GM23338 (cell line): Measurements from ENCODE around the gene ATXN2. TPM values are rescaled to one million over a fixed set of nuclear protein-coding genes. Genes with fewer than 3 reads are reported as not detected.
A peak's percentile ranks its signal among the peaks of the same experiment; 100 is the strongest.

Experiments
- ATAC-seq: fragments of 200-7000 bp; cut with Tn5 transposase; 3 replicates; pipeline ENCODE4 v1.9.1; 2020
- DNase-seq: peaks from one replicate; pipeline ENCODE4 v3.0.0-alpha.2; 2015; ENCODE audit warnings: low spot score
- H2AFZ ChIP-seq: fragments of 200-600 bp; sonication (generic); 2 replicates; pipeline ENCODE4 v1.8.0; 2016; ENCODE audit warnings: antibody characterized with exemption, mild to moderate bottlenecking, moderate library complexity
- H3F3A ChIP-seq: fragments of 200-600 bp; sonication (generic); replicated peaks from 2 replicates; pipeline ENCODE4 v1.8.0; 2017; ENCODE audit warnings: antibody characterized with exemption, mixed run types, low read depth
- H3K27ac ChIP-seq: fragments of 200-600 bp; sonication (generic); 2 replicates; pipeline ENCODE4 v1.6.1; 2016; ENCODE audit warnings: low read depth
- H3K27me3 ChIP-seq: fragments of 200-600 bp; sonication (generic); 2 replicates; pipeline ENCODE4 v1.8.0; 2016; ENCODE audit warnings: mild to moderate bottlenecking, mixed run types, moderate library complexity; ENCODE audit not compliant: insufficient read depth
- H3K36me3 ChIP-seq: fragments of 200-600 bp; sonication (generic); 2 replicates; pipeline ENCODE4 v1.8.0; 2016; ENCODE audit warnings: mild to moderate bottlenecking; ENCODE audit not compliant: insufficient read depth
- H3K4me1 ChIP-seq: fragments of 200-600 bp; sonication (generic); 2 replicates; pipeline ENCODE4 v1.8.0; 2016; ENCODE audit warnings: mild to moderate bottlenecking, moderate library complexity; ENCODE audit not compliant: insufficient read depth
- H3K4me2 ChIP-seq: fragments of 200-600 bp; sonication (generic); 2 replicates; pipeline ENCODE4 v1.7.1; 2017; ENCODE audit warnings: mixed run types
- H3K4me3 ChIP-seq: fragments of 200-600 bp; sonication (generic); 2 replicates; pipeline ENCODE4 v1.6.1; 2016; ENCODE audit warnings: mixed run types
- H3K79me2 ChIP-seq: fragments of 200-600 bp; sonication (generic); replicated peaks from 2 replicates; pipeline ENCODE4 v1.8.0; 2017; ENCODE audit warnings: mild to moderate bottlenecking; ENCODE audit not compliant: insufficient read depth
- H3K9me2 ChIP-seq: fragments of 200-600 bp; sonication (generic); 2 replicates; pipeline ENCODE4 v1.8.0; 2017; ENCODE audit not compliant: insufficient read depth
- H4K20me1 ChIP-seq: fragments of 200-600 bp; sonication (generic); replicated peaks from 2 replicates; pipeline ENCODE4 v1.8.0; 2017; ENCODE audit warnings: mild to moderate bottlenecking; ENCODE audit not compliant: insufficient read depth
- H3K27ac Mint-ChIP-seq: 2 replicates; pipeline ENCODE4 v1.8.0; 2020; ENCODE audit warnings: inconsistent platforms, mild to moderate bottlenecking, moderate library complexity, mixed read lengths
- H3K27me3 Mint-ChIP-seq: 3 replicates; pipeline ENCODE4 v1.8.0; 2022; ENCODE audit warnings: low read depth, mild to moderate bottlenecking, moderate library complexity, mixed read lengths, inconsistent platforms; ENCODE audit not compliant: insufficient read depth, poor library complexity
- H3K36me3 Mint-ChIP-seq: 3 replicates; pipeline ENCODE4 v1.8.0; 2021; ENCODE audit warnings: low read depth, mild to moderate bottlenecking, inconsistent platforms, moderate library complexity, mixed read lengths
- H3K4me1 Mint-ChIP-seq: 3 replicates; pipeline ENCODE4 v1.8.0; 2020; ENCODE audit warnings: mild to moderate bottlenecking, inconsistent platforms, mixed read lengths
- H3K4me3 Mint-ChIP-seq: 3 replicates; pipeline ENCODE4 v1.8.0; 2021; ENCODE audit warnings: moderate library complexity, mild to moderate bottlenecking, inconsistent platforms, mixed read lengths
- H3K9me3 Mint-ChIP-seq: 3 replicates; pipeline ENCODE4 v1.8.0; 2020; ENCODE audit warnings: moderate library complexity, mild to moderate bottlenecking, inconsistent platforms, mixed read lengths
- EZH2phosphoT487 ChIP-seq: fragments of 200-600 bp; sonication (generic); IDR thresholded peaks from one replicate; pipeline ENCODE4 v1.8.1; 2018; ENCODE audit warnings: antibody characterized with exemption; ENCODE audit not compliant: unreplicated experiment
- JUNB ChIP-seq: IDR thresholded peaks from one replicate; pipeline ENCODE4 v1.6.1; 2016; ENCODE audit warnings: antibody characterized with exemption; ENCODE audit not compliant: unreplicated experiment
- STAT1 ChIP-seq: IDR thresholded peaks from one replicate; pipeline ENCODE4 v1.6.1; 2016; ENCODE audit warnings: antibody characterized with exemption; ENCODE audit not compliant: unreplicated experiment
- ZNF331 ChIP-seq: fragments of 250-450 bp; sonication (Bioruptor Pico); IDR thresholded peaks from 2 replicates; pipeline ENCODE4 v1.5.0; 2020; ENCODE audit warnings: low read depth, mild to moderate bottlenecking, moderate library complexity
- polyA plus RNA-seq: library from polyadenylated mRNA; unstranded; fragments of >200 nt; fragmentation: Nextera tagmentation; extraction: Ambion mirVana; gene quantifications from 2 replicates; pipeline ENCODE4 v1.2.1, GENCODE V29; 2016
- total RNA-seq: library from RNA; depleted of rRNA; stranded (reverse); fragments of >200 nt; shearing (Covaris generic); gene quantifications from 2 replicates; pipeline ENCODE4 v1.2.3, GENCODE V29; 2014
- TF ChIP-seq, protein P1 (sequence below), 2 experiments: fragments of 200-600 bp in 1 of 2; sonication (generic) in 1 of 2; conservative IDR thresholded peaks; 2 replicates each; pipeline versions ENCODE4 v1.5.1 to v1.6.1; 2016 to 2017; ENCODE audit warnings: antibody characterized with exemption in 2 of 2, low read depth in 2 of 2, mild to moderate bottlenecking in 2 of 2, moderate library complexity in 1 of 2
- TF ChIP-seq, protein P2 (sequence below): fragments of 250-450 bp; sonication (Bioruptor Pico); IDR thresholded peaks from 2 replicates; pipeline ENCODE4 v1.5.0; 2020; ENCODE audit warnings: mild to moderate bottlenecking, moderate library complexity
- TF ChIP-seq, protein P3 (sequence below): IDR thresholded peaks from one replicate; pipeline ENCODE4 v1.6.1; 2018; ENCODE audit warnings: antibody characterized with exemption; ENCODE audit not compliant: unreplicated experiment

Gene ATXN2
- total and polyA plus RNA-seq, 2 experiments from 2014 or later, result 44.8 to 59.5 TPM

DNA sequence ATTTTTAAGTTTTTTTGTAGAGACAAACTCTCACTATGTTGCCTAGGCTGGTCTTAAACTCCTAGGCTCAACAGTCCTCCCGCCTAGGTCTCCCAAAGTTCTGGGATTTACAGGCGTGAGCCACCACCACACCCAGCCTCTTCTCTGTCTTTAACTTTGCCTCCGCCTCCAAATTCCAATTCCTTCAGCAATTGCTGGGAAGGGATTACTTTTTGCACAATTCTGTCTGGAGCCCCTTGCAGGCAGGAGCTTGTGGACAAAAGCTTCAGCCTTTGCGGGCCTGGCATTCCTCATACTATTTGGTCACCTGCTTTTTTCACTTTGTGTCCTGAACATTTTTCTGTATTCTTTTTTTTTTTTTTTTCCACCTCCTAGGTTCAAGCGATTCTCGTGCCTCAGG, 167.3 kb downstream of the ATXN2 start (continued):
- TF ChIP-seq, protein P1, sequence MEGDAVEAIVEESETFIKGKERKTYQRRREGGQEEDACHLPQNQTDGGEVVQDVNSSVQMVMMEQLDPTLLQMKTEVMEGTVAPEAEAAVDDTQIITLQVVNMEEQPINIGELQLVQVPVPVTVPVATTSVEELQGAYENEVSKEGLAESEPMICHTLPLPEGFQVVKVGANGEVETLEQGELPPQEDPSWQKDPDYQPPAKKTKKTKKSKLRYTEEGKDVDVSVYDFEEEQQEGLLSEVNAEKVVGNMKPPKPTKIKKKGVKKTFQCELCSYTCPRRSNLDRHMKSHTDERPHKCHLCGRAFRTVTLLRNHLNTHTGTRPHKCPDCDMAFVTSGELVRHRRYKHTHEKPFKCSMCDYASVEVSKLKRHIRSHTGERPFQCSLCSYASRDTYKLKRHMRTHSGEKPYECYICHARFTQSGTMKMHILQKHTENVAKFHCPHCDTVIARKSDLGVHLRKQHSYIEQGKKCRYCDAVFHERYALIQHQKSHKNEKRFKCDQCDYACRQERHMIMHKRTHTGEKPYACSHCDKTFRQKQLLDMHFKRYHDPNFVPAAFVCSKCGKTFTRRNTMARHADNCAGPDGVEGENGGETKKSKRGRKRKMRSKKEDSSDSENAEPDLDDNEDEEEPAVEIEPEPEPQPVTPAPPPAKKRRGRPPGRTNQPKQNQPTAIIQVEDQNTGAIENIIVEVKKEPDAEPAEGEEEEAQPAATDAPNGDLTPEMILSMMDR (conservative IDR thresholded peaks at IDR 0.05; ENCODE audit: low read depth in 2 of 2), result no peak

DNA sequence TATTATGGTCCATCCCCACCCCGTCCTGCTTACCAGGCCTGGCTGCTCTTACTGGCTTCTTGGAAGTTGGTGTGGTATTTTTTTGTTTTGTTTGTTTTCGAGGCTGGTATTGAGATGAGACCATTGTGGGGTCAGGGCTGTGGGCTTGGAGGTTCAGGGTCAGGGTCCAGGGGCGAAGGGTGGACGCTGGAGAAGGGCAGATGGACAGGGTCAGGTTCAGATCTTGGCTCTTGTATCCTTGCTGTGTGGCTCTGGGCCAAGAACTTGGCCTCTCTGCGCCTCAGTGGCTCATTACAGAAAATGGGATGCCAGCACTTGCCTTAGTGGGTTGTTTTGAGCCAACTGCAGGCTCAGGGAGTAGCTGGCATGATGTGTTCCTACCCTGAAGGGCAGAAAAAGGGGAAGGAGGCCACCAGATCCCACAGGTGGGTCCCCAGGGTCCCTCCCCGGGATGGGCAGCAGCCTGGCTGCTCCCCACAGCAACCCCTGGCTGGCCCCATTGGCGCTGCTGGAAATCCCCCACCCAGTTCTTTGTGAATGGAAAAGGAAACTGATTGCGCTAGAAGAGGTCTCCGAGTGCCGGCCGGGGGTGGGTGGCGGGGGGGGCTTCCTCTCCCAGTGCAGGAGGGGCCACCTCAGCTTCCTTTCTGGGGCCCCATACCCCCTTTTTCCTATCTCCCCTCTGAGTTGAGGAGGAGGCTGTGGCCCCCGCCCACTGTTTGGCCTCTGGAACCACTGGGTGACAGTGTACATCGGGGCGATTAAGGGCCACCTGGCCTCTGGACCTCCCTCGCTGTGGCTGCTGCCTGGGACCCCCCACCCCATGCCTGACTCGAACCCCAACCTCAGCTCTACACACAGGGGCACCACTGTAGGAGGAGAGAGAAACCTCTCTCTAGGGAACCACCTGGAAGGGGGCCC, 168.4 kb downstream of the ATXN2 start:
- H3K4me1 Mint-ChIP-seq, result peaks cover 46% of the 10 kb centered on the region
- ATAC-seq (peak; percentile 5; the same call in 1 of the 3 replicates), DNase-seq (no peak)
- peaks cover 10% of the 10 kb centered on the region for H4K20me1 ChIP-seq
- no peak for TF ChIP-seq ZNF331
- TF ChIP-seq JUNB, result no peak
- no peak for TF ChIP-seq EZH2phosphoT487
- TF ChIP-seq, protein P1 (conservative IDR thresholded peaks at IDR 0.05; ENCODE audit: low read depth in 2 of 2), result no peak
- no peak for TF ChIP-seq STAT1
- TF ChIP-seq, protein P2, sequence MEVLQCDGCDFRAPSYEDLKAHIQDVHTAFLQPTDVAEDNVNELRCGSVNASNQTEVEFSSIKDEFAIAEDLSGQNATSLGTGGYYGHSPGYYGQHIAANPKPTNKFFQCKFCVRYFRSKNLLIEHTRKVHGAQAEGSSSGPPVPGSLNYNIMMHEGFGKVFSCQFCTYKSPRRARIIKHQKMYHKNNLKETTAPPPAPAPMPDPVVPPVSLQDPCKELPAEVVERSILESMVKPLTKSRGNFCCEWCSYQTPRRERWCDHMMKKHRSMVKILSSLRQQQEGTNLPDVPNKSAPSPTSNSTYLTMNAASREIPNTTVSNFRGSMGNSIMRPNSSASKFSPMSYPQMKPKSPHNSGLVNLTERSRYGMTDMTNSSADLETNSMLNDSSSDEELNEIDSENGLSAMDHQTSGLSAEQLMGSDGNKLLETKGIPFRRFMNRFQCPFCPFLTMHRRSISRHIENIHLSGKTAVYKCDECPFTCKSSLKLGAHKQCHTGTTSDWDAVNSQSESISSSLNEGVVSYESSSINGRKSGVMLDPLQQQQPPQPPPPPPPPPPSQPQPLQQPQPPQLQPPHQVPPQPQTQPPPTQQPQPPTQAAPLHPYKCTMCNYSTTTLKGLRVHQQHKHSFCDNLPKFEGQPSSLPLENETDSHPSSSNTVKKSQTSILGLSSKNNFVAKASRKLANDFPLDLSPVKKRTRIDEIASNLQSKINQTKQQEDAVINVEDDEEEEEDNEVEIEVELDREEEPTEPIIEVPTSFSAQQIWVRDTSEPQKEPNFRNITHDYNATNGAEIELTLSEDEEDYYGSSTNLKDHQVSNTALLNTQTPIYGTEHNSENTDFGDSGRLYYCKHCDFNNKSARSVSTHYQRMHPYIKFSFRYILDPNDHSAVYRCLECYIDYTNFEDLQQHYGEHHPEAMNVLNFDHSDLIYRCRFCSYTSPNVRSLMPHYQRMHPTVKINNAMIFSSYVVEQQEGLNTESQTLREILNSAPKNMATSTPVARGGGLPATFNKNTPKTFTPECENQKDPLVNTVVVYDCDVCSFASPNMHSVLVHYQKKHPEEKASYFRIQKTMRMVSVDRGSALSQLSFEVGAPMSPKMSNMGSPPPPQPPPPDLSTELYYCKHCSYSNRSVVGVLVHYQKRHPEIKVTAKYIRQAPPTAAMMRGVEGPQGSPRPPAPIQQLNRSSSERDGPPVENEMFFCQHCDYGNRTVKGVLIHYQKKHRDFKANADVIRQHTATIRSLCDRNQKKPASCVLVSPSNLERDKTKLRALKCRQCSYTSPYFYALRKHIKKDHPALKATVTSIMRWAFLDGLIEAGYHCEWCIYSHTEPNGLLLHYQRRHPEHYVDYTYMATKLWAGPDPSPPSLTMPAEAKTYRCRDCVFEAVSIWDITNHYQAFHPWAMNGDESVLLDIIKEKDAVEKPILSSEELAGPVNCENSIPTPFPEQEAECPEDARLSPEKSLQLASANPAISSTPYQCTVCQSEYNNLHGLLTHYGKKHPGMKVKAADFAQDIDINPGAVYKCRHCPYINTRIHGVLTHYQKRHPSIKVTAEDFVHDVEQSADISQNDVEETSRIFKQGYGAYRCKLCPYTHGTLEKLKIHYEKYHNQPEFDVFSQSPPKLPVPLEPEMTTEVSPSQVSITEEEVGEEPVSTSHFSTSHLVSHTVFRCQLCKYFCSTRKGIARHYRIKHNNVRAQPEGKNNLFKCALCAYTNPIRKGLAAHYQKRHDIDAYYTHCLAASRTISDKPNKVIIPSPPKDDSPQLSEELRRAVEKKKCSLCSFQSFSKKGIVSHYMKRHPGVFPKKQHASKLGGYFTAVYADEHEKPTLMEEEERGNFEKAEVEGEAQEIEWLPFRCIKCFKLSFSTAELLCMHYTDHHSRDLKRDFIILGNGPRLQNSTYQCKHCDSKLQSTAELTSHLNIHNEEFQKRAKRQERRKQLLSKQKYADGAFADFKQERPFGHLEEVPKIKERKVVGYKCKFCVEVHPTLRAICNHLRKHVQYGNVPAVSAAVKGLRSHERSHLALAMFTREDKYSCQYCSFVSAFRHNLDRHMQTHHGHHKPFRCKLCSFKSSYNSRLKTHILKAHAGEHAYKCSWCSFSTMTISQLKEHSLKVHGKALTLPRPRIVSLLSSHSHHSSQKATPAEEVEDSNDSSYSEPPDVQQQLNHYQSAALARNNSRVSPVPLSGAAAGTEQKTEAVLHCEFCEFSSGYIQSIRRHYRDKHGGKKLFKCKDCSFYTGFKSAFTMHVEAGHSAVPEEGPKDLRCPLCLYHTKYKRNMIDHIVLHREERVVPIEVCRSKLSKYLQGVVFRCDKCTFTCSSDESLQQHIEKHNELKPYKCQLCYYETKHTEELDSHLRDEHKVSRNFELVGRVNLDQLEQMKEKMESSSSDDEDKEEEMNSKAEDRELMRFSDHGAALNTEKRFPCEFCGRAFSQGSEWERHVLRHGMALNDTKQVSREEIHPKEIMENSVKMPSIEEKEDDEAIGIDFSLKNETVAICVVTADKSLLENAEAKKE (CRISPR knock-in tag), result no peak
- TF ChIP-seq, protein P3, sequence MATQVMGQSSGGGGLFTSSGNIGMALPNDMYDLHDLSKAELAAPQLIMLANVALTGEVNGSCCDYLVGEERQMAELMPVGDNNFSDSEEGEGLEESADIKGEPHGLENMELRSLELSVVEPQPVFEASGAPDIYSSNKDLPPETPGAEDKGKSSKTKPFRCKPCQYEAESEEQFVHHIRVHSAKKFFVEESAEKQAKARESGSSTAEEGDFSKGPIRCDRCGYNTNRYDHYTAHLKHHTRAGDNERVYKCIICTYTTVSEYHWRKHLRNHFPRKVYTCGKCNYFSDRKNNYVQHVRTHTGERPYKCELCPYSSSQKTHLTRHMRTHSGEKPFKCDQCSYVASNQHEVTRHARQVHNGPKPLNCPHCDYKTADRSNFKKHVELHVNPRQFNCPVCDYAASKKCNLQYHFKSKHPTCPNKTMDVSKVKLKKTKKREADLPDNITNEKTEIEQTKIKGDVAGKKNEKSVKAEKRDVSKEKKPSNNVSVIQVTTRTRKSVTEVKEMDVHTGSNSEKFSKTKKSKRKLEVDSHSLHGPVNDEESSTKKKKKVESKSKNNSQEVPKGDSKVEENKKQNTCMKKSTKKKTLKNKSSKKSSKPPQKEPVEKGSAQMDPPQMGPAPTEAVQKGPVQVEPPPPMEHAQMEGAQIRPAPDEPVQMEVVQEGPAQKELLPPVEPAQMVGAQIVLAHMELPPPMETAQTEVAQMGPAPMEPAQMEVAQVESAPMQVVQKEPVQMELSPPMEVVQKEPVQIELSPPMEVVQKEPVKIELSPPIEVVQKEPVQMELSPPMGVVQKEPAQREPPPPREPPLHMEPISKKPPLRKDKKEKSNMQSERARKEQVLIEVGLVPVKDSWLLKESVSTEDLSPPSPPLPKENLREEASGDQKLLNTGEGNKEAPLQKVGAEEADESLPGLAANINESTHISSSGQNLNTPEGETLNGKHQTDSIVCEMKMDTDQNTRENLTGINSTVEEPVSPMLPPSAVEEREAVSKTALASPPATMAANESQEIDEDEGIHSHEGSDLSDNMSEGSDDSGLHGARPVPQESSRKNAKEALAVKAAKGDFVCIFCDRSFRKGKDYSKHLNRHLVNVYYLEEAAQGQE, result no peak
- no peak overlapping the region for H3K4me3 Mint-ChIP-seq
- H3K9me3 Mint-ChIP-seq, result no peaks in the 10 kb centered on the region
- no peaks in the 10 kb centered on the region for H3K27me3 ChIP-seq
- H2AFZ ChIP-seq, result no peak overlapping the region
- peaks cover 98% of the 10 kb centered on the region for H3K79me2 ChIP-seq
- H3K27ac ChIP-seq, result peak overlapping the region; percentile 69
- peak overlapping the region; percentile 88 for H3K27ac Mint-ChIP-seq
- H3K36me3 Mint-ChIP-seq, result peaks cover 20% of the 10 kb centered on the region
- H3K4me2 ChIP-seq, result peak overlapping the region; percentile 48; the same call in 1 of the 2 replicates
- no peak overlapping the region for H3K4me3 ChIP-seq
- H3K27me3 Mint-ChIP-seq, result peaks cover 16% of the 10 kb centered on the region
- no peaks in the 10 kb centered on the region for H3K36me3 ChIP-seq
- H3K4me1 ChIP-seq, result peaks cover 43% of the 10 kb centered on the region
- peaks cover 9% of the 10 kb centered on the region; the same call in 1 of the 2 replicates for H3F3A ChIP-seq
- no peaks in the 10 kb centered on the region for H3K9me2 ChIP-seq
